Astrocyte of the spinal cord (primary cell): Measurements from ENCODE around the gene EDNRB.

ENCODE experiments used
- DNase-seq: peaks from one replicate; pipeline ENCODE4 v3.0.0; 2011; ENCODE audit warnings: low read depth, low spot score
- H3K4me3 ChIP-seq: 2 replicates; pipeline ENCODE4 v1.5.1; 2011; ENCODE audit warnings: low read depth, mild to moderate bottlenecking, low read length, moderate library complexity
- in situ Hi-C: cut with HindIII; loops from 2 replicates; pipeline ENCODE4 v1.10.0; 2017; ENCODE audit warnings: low sequenced_read_pairs
- TF ChIP-seq, protein P1 (sequence below): IDR thresholded peaks from 2 replicates; pipeline ENCODE4 v1.5.1; 2012; ENCODE audit warnings: low read depth, mild to moderate bottlenecking, low read length, inconsistent platforms

EDNRB gene

DNA sequence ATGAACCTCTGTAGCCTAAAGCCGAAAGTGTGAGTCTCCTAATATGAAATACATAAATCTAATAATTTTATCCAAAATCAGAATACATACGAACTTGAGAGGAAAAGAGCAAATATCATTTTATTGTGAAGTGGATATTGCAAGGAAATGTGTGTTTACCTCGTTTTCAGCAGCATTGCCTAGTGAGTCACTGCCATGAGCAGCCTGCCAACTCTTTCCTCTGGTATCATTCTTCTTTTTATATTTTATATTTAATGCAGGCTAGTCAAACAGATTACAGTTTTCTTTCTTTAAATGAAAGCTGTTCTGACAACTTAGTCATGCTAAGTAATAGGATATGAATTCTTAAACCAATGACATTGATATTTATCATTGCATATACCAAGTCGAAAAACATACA is 44.2 kb downstream of the EDNRB start:
- no peak overlapping the region for H3K4me3 ChIP-seq
- TF ChIP-seq, protein P1, sequence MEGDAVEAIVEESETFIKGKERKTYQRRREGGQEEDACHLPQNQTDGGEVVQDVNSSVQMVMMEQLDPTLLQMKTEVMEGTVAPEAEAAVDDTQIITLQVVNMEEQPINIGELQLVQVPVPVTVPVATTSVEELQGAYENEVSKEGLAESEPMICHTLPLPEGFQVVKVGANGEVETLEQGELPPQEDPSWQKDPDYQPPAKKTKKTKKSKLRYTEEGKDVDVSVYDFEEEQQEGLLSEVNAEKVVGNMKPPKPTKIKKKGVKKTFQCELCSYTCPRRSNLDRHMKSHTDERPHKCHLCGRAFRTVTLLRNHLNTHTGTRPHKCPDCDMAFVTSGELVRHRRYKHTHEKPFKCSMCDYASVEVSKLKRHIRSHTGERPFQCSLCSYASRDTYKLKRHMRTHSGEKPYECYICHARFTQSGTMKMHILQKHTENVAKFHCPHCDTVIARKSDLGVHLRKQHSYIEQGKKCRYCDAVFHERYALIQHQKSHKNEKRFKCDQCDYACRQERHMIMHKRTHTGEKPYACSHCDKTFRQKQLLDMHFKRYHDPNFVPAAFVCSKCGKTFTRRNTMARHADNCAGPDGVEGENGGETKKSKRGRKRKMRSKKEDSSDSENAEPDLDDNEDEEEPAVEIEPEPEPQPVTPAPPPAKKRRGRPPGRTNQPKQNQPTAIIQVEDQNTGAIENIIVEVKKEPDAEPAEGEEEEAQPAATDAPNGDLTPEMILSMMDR, result no peak
- peak; percentile 53 for DNase-seq
- in situ Hi-C loops, result no loop called here

DNA sequence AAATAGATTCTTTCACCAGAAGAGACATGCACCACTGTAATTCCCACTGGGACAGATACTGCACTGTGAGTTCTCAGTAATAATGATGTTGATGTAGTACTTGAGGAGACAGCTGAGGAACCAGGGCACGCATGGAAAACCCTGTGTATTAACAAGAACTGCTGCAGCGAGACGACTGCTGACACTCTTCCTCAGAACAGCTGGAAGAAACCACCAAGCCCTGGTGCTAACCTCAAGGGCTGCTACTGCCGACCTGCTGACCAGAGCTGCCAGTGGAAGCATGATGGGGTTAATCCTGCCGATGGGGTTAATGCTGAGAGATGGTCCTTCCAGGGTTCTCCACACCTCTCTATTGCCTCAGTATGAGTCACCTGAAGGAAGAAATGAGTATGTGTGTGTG is 45.6 kb downstream of the EDNRB start:
- H3K4me3 ChIP-seq, result no peak overlapping the region
- TF ChIP-seq, protein P1, result no peak
- no peak for DNase-seq
- in situ Hi-C loops, result no loop called here

DNA sequence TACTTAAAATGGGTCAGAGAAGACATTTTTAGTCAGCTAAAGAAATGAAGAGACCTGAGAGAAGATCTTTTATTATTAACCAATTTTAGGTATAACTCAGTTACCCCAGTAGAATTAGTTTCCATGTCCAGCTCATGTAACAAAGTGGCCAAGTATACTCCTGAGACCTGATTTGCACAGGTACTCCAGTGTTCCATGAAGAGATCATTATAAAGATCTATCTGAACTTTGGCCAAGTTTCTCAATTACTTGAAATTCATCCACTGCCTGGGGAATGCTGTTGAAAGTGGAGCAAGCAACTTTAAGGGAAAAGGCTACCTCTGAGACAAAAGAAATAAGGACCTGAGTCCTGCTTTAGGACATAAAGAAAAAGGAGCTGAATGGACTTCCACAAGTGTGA is 47.0 kb downstream of the EDNRB start:
- H3K4me3 ChIP-seq, result no peak overlapping the region
- TF ChIP-seq, protein P1, result no peak
- DNase-seq, result no peak
- in situ Hi-C loops, result no loop called here

DNA sequence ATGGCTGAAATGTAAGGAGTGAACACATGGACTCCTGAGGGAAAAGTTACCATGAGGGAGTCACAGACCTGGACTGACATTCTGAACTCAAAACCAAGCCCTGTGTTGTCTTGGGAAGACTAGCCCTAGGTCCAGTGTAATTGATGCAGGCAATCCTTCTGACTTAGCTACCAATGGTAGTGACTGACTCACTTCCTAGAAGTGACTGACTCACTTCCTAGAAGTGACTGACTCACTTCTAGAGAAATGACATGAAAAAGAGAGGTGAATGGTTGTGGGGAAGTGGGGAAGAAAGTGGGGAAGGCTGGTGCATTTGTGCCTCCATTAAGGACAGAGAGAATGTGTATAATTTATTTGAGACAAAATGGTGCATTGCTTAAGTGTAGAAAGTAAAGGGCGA is 49.9 kb downstream of the EDNRB start:
- in situ Hi-C loops, result no loop called here
- TF ChIP-seq, protein P1, result no peak
- H3K4me3 ChIP-seq, result no peak overlapping the region
- DNase-seq, result peak; percentile 12

DNA sequence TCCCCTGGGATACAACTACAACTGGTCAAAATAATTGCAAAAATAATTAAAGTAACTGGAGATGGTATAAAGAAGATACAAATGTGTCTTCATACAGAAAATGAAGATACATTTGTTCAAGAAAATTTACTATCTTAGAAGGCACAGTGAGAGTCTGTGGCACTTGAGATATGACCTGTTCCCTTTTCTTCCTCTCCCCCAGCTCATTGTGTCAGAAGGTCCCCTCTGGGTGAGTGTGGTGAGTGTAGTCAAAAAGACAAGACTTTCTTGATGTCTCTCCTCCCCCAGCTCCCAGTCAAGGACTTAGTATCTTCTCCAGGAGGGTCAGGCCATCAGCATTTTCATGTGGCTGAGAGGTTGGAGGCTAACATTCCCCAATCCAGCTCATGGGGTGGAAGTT is 51.7 kb downstream of the EDNRB start:
- in situ Hi-C loops, result no loop called here
- H3K4me3 ChIP-seq, result no peak overlapping the region
- DNase-seq, result no peak
- TF ChIP-seq, protein P1, result no peak

DNA sequence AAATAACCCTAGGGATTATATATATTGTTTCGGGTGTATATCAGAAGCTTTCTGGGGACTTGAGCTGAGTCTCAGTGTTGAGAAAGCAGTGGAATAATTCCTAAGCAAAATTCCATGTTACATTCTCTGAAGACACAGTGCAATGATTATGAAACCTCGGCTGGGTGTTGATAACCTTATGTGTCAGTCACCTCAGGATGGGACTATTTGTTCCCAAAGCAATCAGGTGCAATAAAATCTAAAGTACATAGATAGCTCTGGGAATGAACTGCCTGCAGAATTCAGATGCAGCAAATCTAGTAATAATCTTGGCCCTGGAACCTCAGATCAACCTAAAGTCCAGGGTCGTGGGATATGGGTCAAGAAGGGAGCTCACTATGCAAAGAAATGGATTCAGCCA is 53.0 kb downstream of the EDNRB start:
- no peak overlapping the region for H3K4me3 ChIP-seq
- TF ChIP-seq, protein P1, result no peak
- in situ Hi-C loops, result no loop called here
- no peak for DNase-seq

DNA sequence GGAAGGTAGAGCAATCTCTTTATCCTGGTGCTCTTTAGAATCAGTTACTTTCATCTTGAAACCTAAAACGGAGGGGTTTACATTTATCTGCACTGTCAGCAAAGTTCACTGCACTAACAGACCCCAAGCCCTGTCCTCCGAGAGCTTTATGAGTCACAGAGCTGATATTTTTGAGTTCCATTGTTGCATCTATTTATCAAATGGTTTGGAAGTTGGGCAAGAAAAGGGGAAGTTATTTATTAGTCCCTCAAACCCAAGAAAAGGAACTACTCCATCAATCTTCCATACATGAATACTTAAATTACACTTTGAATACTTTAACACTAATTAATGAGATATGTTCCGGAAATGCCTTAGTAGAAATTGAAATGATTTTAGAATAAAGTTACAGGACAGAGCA is 55.5 kb downstream of the EDNRB start:
- in situ Hi-C loops, result no loop called here

More for the DNA sequence above, 55.5 kb downstream of the EDNRB start:
- DNase-seq, result no peak
- TF ChIP-seq, protein P1, result no peak
- H3K4me3 ChIP-seq, result no peak overlapping the region
